Measurements from ENCODE around the gene GMDS. TPM values are rescaled to one million over a fixed set of nuclear protein-coding genes. Genes with fewer than 3 reads are reported as not detected.

The GMDS gene
- total and polyA plus RNA-seq, 2 experiments from 2014 or later: 3.0 to 12.6 TPM

DNA sequence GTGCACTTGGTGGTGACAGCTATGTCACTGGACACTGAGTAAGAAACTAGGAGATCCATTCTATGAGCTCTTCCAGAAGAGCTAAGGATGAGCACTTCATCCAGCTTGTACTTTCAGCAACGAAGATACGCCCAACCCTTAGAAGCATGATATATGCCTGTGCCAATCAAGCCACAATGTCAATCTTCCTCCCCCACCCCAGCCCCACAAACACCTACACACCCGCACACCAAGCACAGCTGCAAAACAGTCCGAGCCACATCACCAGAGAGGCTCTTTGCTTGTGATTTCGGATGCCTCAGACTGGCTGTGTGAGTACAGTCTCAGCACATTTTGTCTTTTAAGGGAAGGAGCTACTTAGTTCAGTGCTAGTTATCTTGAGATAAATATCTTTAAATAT is 375.2 kb downstream of the GMDS start:
- WGBS, 2 experiments (ENCODE audit: low coverage in 1 of 2, low lambda C conversion rate in 2 of 2, missing lambda C conversion rate in 2 of 2): 94 to 98% methylated on average over 5 of the region's 5 CpGs
- H3K36me3 ChIP-seq (ENCODE audit: low read depth): no peaks in the 10 kb centered on the region
- no peaks in the 10 kb centered on the region for H3K9me2 ChIP-seq (ENCODE audit: insufficient read depth)
- H3K27ac ChIP-seq: no peak overlapping the region
- H3K9me3 ChIP-seq (ENCODE audit: low read depth): no peaks in the 10 kb centered on the region
- no peak overlapping the region for H3K4me3 ChIP-seq
- H3K4me2 ChIP-seq (ENCODE audit: unreplicated experiment): no peak overlapping the region
- no peak overlapping the region for H2AFZ ChIP-seq
- H3F3A ChIP-seq (ENCODE audit: insufficient read depth): no peaks in the 10 kb centered on the region
- H4K20me1 ChIP-seq (ENCODE audit: insufficient read depth): no peaks in the 10 kb centered on the region
- H3K4me1 ChIP-seq (ENCODE audit: insufficient read depth): peaks cover 9% of the 10 kb centered on the region; the same call in 1 of the 2 replicates
- no peak overlapping the region for H3K9ac ChIP-seq
- H3K79me2 ChIP-seq (ENCODE audit: insufficient read depth): no peaks in the 10 kb centered on the region
- DNase-seq: no peak
- no peaks in the 10 kb centered on the region for H3K27me3 ChIP-seq (replicated peaks; ENCODE audit: insufficient read depth)
- in situ Hi-C loops (cut with MboI): no loop called here
- TF ChIP-seq EZH2phosphoT487 (IDR thresholded peaks at IDR 0.05; ENCODE audit: insufficient read depth, low read depth) (no peak), EZH2 (IDR thresholded peaks at IDR 0.05; ENCODE audit: insufficient read depth, poor library complexity, severe bottlenecking) (no peak)

DNA sequence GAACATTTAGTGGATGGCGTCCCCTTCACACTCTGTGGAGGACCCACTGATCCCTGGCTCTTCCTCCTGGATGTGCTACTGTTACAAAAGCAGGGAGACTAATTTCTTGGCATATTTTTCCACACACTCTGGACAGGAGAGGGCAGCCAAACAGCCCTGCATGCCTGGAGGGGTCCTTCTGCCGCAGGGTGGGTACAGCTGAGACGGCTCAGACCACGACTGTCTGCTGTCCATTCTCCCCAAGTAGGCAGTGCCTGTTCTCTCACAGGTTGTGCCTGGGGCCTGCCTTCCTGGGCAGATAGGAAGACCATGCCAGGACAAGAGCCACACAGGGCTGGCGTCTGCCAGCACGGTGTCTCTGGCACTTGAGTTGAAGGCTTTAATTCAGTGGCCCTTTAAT is 375.6 kb downstream of the GMDS start:
- Histone ChIP-seq H3K79me2 (ENCODE audit: insufficient read depth) (no peaks in the 10 kb centered on the region), H3K9ac (no peak overlapping the region), H2AFZ (no peak overlapping the region), H3K27ac (no peak overlapping the region), H4K20me1 (ENCODE audit: insufficient read depth) (no peaks in the 10 kb centered on the region), H3K36me3 (ENCODE audit: low read depth) (no peaks in the 10 kb centered on the region), H3F3A (ENCODE audit: insufficient read depth) (no peaks in the 10 kb centered on the region), H3K9me3 (ENCODE audit: low read depth) (no peaks in the 10 kb centered on the region), H3K4me1 (ENCODE audit: insufficient read depth) (peaks cover 9% of the 10 kb centered on the region; the same call in 1 of the 2 replicates), H3K4me2 (ENCODE audit: unreplicated experiment) (no peak overlapping the region), H3K4me3 (no peak overlapping the region), H3K27me3 (replicated peaks; ENCODE audit: insufficient read depth) (no peaks in the 10 kb centered on the region), H3K9me2 (ENCODE audit: insufficient read depth) (no peaks in the 10 kb centered on the region)
- TF ChIP-seq EZH2 (IDR thresholded peaks at IDR 0.05; ENCODE audit: insufficient read depth, poor library complexity, severe bottlenecking) (no peak), EZH2phosphoT487 (IDR thresholded peaks at IDR 0.05; ENCODE audit: insufficient read depth, low read depth) (no peak)
- no peak for DNase-seq
- in situ Hi-C loops (cut with MboI): no loop called here
- WGBS, 2 experiments (ENCODE audit: low coverage in 1 of 2, low lambda C conversion rate in 2 of 2, missing lambda C conversion rate in 2 of 2): 95 to 97% methylated on average over 6 of the region's 6 CpGs

DNA sequence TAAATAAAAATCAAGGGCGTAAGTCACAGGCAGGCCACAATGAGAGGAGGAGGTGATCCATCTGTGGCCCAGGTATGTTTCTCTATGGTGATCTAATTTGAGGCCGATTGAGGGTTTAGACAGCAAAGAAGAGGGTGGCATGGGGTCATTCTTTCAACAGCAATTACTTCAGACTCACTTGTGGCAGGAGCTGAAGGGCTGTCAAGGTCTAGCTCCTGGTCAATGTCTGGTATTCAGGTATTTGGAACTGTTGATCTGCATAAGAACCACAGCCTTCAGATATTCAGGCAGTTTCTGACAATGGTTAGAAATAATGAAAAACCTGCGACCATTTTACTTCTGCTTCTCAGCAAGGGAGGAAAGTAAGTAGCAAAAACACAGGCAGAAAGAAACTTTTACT is 376.1 kb downstream of the GMDS start:
- no peaks in the 10 kb centered on the region for H4K20me1 ChIP-seq (ENCODE audit: insufficient read depth)
- in situ Hi-C loops (cut with MboI): no loop called here
- no peak for DNase-seq

DNA sequence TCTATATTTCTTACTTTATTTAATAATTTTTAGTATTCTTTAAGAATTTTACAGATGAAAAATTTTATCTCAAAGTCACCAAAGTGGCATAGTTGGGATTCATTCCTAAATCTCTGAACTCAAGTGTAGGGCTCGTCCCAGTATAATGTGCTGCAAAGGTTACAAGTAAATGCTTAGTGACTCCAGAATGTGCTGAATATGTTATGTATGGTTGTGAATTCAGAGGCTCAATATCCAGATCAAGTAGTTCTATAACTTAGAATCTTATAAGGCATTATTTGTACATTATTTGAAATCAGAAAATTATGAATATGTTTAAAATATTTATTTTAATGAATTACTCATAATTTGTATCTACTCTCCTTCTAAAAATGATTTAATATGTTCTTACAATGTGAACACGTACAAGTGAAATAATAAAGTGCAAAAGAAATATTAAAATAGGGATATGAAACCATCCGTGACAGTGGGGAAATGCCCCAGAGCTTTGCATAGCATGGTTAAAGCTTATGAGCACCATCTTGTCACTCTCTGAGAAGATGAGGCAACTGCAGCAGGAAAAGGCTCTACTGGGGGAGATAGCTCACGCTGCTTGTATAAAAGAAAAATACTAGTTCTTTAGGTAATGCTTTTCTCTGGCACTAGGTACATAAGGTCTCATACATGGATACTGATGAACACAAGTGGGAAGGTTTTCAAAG is 376.7 kb downstream of the GMDS start:
- Histone ChIP-seq H3K36me3 (ENCODE audit: low read depth) (no peaks in the 10 kb centered on the region), H2AFZ (no peak overlapping the region), H3K4me2 (ENCODE audit: unreplicated experiment) (no peak overlapping the region), H3K27ac (no peak overlapping the region), H3K9me3 (ENCODE audit: low read depth) (no peaks in the 10 kb centered on the region), H3K79me2 (ENCODE audit: insufficient read depth) (no peaks in the 10 kb centered on the region), H3K4me1 (ENCODE audit: insufficient read depth) (peaks cover 9% of the 10 kb centered on the region; the same call in 1 of the 2 replicates), H4K20me1 (ENCODE audit: insufficient read depth) (no peaks in the 10 kb centered on the region), H3F3A (ENCODE audit: insufficient read depth) (no peaks in the 10 kb centered on the region), H3K9ac (no peak overlapping the region), H3K4me3 (no peak overlapping the region), H3K27me3 (replicated peaks; ENCODE audit: insufficient read depth) (no peaks in the 10 kb centered on the region), H3K9me2 (ENCODE audit: insufficient read depth) (no peaks in the 10 kb centered on the region)
- TF ChIP-seq EZH2 (IDR thresholded peaks at IDR 0.05; ENCODE audit: insufficient read depth, poor library complexity, severe bottlenecking) (no peak), EZH2phosphoT487 (IDR thresholded peaks at IDR 0.05; ENCODE audit: insufficient read depth, low read depth) (no peak)
- in situ Hi-C loops (cut with MboI): no loop called here
- no peak for DNase-seq
- 94 to 98% methylated on average over 4 of the region's 4 CpGs for WGBS, 2 experiments (ENCODE audit: low coverage in 1 of 2, low lambda C conversion rate in 2 of 2, missing lambda C conversion rate in 2 of 2)

More for the DNA sequence above, 376.1 kb downstream of the GMDS start:
- H3K9me3 ChIP-seq (ENCODE audit: low read depth): no peaks in the 10 kb centered on the region
- H3K4me3 ChIP-seq: no peak overlapping the region
- no peaks in the 10 kb centered on the region for H3F3A ChIP-seq (ENCODE audit: insufficient read depth)
- no peak overlapping the region for H3K9ac ChIP-seq
- no peaks in the 10 kb centered on the region for H3K36me3 ChIP-seq (ENCODE audit: low read depth)
- H3K4me2 ChIP-seq (ENCODE audit: unreplicated experiment): no peak overlapping the region
- peaks cover 9% of the 10 kb centered on the region; the same call in 1 of the 2 replicates for H3K4me1 ChIP-seq (ENCODE audit: insufficient read depth)
- no peaks in the 10 kb centered on the region for H3K27me3 ChIP-seq (replicated peaks; ENCODE audit: insufficient read depth)
- TF ChIP-seq EZH2 (IDR thresholded peaks at IDR 0.05; ENCODE audit: insufficient read depth, poor library complexity, severe bottlenecking) (no peak), EZH2phosphoT487 (IDR thresholded peaks at IDR 0.05; ENCODE audit: insufficient read depth, low read depth) (no peak)
- H3K9me2 ChIP-seq (ENCODE audit: insufficient read depth): no peaks in the 10 kb centered on the region
- H2AFZ ChIP-seq: no peak overlapping the region
- 90 to 95% methylated on average over 3 of the region's 3 CpGs for WGBS, 2 experiments (ENCODE audit: low coverage in 1 of 2, low lambda C conversion rate in 2 of 2, missing lambda C conversion rate in 2 of 2)
- H3K79me2 ChIP-seq (ENCODE audit: insufficient read depth): no peaks in the 10 kb centered on the region
- H3K27ac ChIP-seq: no peak overlapping the region
